Measurements from ENCODE around the gene ENPP4. TPM values are rescaled to one million over a fixed set of nuclear protein-coding genes. Genes with fewer than 3 reads are reported as not detected.

ENPP4 gene, protein sequence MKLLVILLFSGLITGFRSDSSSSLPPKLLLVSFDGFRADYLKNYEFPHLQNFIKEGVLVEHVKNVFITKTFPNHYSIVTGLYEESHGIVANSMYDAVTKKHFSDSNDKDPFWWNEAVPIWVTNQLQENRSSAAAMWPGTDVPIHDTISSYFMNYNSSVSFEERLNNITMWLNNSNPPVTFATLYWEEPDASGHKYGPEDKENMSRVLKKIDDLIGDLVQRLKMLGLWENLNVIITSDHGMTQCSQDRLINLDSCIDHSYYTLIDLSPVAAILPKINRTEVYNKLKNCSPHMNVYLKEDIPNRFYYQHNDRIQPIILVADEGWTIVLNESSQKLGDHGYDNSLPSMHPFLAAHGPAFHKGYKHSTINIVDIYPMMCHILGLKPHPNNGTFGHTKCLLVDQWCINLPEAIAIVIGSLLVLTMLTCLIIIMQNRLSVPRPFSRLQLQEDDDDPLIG
- 1.6 and 2.4 TPM in 2 replicates for total RNA-seq

DNA sequence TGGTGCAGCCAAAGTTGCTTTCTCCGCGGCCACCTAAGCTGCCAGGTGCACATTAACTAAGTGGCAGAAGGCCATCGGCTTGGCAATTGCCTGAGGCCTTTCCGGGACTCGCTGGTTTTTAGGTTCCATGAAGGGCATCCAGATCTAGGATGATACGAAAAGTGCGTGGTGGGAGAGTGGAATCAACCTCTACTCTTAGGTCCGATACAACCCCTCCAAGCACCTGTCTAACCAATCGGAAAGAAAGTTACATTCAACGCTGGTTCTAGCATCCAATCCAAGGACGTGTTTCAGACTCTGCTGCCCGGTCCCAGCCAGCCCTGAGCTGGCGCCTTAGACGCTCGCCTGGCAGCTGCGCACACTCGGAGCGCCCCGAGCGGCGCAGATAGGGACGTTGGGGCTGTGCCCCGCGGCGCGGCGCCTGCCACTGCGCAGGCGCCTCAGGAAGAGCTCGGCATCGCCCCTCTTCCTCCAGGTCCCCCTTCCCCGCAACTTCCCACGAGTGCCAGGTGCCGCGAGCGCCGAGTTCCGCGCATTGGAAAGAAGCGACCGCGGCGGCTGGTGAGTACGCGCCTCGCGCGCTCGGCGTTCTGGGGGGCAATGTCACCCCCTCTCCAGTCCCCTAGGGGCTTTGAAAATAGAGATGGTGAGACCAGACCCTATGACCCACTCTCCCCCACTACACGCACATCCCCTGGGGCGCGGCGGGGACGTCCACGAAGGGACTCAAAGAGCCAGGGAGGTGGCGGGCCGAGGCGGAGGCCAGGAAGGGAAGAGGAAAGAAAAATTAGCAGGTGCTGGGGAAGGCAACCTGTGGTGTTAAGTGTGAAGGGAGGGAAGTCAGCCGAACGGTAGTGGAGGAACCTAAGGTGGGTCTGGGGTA lies at the start of gene ENPP4:
ENPP4 (plus strand) TSS at position 361 of the 883 bp plus-strand sequence. CDS start 9,595 bp downstream, outside the sequence.

DNA sequence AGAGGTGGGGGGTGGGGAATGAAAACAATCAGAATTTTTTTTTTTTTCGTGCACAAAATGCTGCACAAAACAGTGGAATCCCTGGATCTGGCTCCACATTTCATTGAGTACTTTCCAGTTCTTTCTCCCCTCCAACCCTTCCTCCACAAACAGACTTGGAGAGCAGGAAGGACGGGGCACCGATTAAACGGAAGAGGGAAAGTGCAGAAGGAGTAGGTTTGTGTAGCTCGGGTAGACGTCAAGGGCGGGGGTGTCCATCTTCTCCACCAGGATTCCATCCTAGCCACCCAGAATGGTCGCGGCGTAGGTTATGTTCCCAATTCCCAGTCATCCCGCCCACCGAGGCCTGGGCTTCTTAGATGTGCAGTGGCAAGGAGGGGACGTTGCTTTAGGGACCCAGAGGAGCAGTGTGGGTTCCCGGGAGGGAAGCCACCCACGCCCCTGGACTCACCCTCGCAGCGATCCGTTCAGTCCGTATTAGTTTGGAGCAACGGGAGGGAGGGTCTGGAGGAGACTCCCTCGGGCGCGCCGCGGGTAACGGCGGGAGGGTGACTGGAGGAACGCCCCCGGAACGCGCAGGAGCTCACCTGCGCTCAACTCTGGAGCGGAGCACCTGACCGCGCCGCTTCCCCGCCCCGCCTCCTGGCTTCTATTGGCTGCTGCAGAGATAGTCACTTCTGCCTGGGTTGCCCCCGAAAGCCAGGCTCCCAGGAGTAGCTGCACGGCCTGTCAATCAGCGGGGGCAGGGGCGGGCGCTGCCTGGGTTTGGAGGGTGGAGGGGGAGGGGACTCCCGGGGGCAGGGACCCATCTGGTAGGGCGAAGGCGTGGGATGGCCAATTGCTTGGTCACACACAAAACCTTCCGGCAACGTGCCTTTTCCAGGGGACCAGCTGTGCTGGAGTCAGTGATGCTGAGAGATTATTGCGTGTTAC lies 40.8 kb downstream of the ENPP4 start, which contains the start of gene ENPP5:
ENPP5 (minus strand) TSS at position 624 of the 933 bp plus-strand sequence. CDS start 2,718 bp downstream, outside the sequence.

Other genes with a start within 250 kb of the ENPP4 start
- gene CLIC5, start 114.1 kb upstream of the ENPP4 start, total RNA-seq = under 0.01 TPM in 1 of 2 replicates, not detected in the other
- gene ENPP5, start 41.0 kb downstream of the ENPP4 start, total RNA-seq = 0.13 and 0.65 TPM in 2 replicates

Measured in articular chondrocyte of knee joint (primary cell).